NB4 (cell line): ENCODE data around the gene PAPSS1.

ENCODE experiments used
- MYC ChIP-seq: IDR thresholded peaks from 2 replicates; pipeline ENCODE4 v1.6.1; 2011; ENCODE audit warnings: low read depth, low read length
- POLR2A ChIP-seq: IDR thresholded peaks from 2 replicates; pipeline ENCODE4 v1.6.1; 2011; ENCODE audit warnings: mild to moderate bottlenecking; ENCODE audit not compliant: insufficient read length; ENCODE audit errors: extremely low read depth
- TF ChIP-seq, protein P1 (sequence below): IDR thresholded peaks from one replicate; pipeline ENCODE4 v1.5.1; 2012; ENCODE audit warnings: low read depth, low read length
- TF ChIP-seq, protein P2 (sequence below): IDR thresholded peaks from 2 replicates; pipeline ENCODE4 v1.6.1; 2011; ENCODE audit warnings: low read depth, low read length

DNA sequence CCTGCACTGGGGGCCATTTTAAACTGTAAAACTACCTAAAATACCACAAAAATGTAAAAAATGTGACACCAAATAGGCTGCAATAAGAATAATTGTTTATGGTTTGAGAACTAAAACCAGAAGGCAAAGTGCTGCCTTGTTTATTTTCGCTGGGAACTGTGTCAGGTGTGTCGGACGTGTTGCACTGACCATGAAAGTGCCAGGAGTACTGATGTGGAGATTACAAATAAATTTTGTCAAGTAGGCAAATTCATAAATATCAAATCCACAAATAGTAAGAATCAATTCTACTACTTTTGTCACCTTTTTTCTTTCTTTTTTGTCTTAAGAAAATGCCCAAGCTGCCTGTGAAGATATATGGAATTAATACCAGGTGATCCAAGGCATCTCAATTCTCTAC, 37.7 kb downstream of the PAPSS1 start:
- TF ChIP-seq, protein P1, sequence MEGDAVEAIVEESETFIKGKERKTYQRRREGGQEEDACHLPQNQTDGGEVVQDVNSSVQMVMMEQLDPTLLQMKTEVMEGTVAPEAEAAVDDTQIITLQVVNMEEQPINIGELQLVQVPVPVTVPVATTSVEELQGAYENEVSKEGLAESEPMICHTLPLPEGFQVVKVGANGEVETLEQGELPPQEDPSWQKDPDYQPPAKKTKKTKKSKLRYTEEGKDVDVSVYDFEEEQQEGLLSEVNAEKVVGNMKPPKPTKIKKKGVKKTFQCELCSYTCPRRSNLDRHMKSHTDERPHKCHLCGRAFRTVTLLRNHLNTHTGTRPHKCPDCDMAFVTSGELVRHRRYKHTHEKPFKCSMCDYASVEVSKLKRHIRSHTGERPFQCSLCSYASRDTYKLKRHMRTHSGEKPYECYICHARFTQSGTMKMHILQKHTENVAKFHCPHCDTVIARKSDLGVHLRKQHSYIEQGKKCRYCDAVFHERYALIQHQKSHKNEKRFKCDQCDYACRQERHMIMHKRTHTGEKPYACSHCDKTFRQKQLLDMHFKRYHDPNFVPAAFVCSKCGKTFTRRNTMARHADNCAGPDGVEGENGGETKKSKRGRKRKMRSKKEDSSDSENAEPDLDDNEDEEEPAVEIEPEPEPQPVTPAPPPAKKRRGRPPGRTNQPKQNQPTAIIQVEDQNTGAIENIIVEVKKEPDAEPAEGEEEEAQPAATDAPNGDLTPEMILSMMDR, result no peak
- TF ChIP-seq POLR2A (no peak), MYC (no peak)
- TF ChIP-seq, protein P2, sequence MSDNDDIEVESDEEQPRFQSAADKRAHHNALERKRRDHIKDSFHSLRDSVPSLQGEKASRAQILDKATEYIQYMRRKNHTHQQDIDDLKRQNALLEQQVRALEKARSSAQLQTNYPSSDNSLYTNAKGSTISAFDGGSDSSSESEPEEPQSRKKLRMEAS, result no peak
